ENCODE data around the gene KIAA1549. TPM values are rescaled to one million over a fixed set of nuclear protein-coding genes. Genes with fewer than 3 reads are reported as not detected.

The KIAA1549 gene
- total and polyA plus RNA-seq, 9 of the 15 experiments (the other 6 are each of a cell fraction or from before 2014, with no cell fraction given) = 0.01 to 0.29 (median 0.07) TPM

- H3K4me3 ChIP-seq = no peak overlapping the region
- no peak for ATAC-seq
- no peak overlapping the region for H2AFZ ChIP-seq (ENCODE audit: low read depth, low read length)
- H3K4me1 ChIP-seq (replicated peaks in 1 of 2; ENCODE audit: control insufficient read depth in 2 of 2, insufficient read depth in 2 of 2, low read length in 2 of 2) = 0 out of 5 replicates have a peak, but pooled peaks cover 0 to 5% of the 10 kb centered on the region in 2 experiments
- no peaks in the 10 kb centered on the region for H3K9me1 ChIP-seq (ENCODE audit: control insufficient read depth, insufficient read depth, low read length)
- ChIA-PET CTCF (ENCODE audit: low intra/inter-chr PET ratio) (no interaction called here), POLR2A (interaction anchor here (0.7 to 1.2 kb wide), 2 partner anchors 12 to 24 kb away, joined by 3 to 4 read pairs; no protein-coding TSS in a partner anchor)
- BruUV-seq (replicated peaks) = no TSS peak
- 10% methylated on average over 8 of the region's 8 CpGs for WGBS (ENCODE audit: insufficient coverage, low coverage, missing lambda C conversion rate)
- H3K36me3 ChIP-seq (ENCODE audit: control insufficient read depth, insufficient read depth, low read length) = no peaks in the 10 kb centered on the region
- no peak overlapping the region for H3K27ac ChIP-seq (ENCODE audit: extremely low read depth, low read depth, low read length)
- H3K9ac ChIP-seq (ENCODE audit: insufficient read depth in 1 of 2, low read depth in 2 of 2, low read length in 2 of 2) = no peak overlapping the region
- no peaks in the 10 kb centered on the region for H3K9me3 ChIP-seq (replicated peaks; ENCODE audit: control insufficient read depth, insufficient read depth, low read depth, low read length)
- no peak for TF ChIP-seq MAFG (tag; conservative IDR thresholded peaks at IDR 0.05)
- TF ChIP-seq ZFP30 (CRISPR knock-in tag; IDR thresholded peaks at IDR 0.05; ENCODE audit: borderline replicate concordance) = no peak
- TF ChIP-seq, protein P1, sequence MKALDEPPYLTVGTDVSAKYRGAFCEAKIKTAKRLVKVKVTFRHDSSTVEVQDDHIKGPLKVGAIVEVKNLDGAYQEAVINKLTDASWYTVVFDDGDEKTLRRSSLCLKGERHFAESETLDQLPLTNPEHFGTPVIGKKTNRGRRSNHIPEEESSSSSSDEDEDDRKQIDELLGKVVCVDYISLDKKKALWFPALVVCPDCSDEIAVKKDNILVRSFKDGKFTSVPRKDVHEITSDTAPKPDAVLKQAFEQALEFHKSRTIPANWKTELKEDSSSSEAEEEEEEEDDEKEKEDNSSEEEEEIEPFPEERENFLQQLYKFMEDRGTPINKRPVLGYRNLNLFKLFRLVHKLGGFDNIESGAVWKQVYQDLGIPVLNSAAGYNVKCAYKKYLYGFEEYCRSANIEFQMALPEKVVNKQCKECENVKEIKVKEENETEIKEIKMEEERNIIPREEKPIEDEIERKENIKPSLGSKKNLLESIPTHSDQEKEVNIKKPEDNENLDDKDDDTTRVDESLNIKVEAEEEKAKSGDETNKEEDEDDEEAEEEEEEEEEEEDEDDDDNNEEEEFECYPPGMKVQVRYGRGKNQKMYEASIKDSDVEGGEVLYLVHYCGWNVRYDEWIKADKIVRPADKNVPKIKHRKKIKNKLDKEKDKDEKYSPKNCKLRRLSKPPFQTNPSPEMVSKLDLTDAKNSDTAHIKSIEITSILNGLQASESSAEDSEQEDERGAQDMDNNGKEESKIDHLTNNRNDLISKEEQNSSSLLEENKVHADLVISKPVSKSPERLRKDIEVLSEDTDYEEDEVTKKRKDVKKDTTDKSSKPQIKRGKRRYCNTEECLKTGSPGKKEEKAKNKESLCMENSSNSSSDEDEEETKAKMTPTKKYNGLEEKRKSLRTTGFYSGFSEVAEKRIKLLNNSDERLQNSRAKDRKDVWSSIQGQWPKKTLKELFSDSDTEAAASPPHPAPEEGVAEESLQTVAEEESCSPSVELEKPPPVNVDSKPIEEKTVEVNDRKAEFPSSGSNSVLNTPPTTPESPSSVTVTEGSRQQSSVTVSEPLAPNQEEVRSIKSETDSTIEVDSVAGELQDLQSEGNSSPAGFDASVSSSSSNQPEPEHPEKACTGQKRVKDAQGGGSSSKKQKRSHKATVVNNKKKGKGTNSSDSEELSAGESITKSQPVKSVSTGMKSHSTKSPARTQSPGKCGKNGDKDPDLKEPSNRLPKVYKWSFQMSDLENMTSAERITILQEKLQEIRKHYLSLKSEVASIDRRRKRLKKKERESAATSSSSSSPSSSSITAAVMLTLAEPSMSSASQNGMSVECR (CRISPR knock-in tag; IDR thresholded peaks at IDR 0.05) = no peak
- no peak for TF ChIP-seq MYBL2 (IDR thresholded peaks at IDR 0.05; ENCODE audit: low read depth)
- TF ChIP-seq MYBL2 (CRISPR knock-in tag; IDR thresholded peaks at IDR 0.05; ENCODE audit: borderline replicate concordance) = no peak
- no peak for TF ChIP-seq RAD51 (IDR thresholded peaks at IDR 0.05; ENCODE audit: borderline replicate concordance, low read depth)
- intact Hi-C loops (cut with micrococcal nuclease) = no loop called here
- DNase-seq (ENCODE audit: extremely low read depth in 1 of 4, low spot score in 3 of 4) = no peak
- FAIRE-seq = no peak
- in situ Hi-C loops (cut with MboI) = no loop called here
- peaks cover 48 to 72% of the 10 kb centered on the region in 2 experiments for H3K27me3 ChIP-seq (ENCODE audit: control insufficient read depth in 2 of 2, insufficient read depth in 2 of 2, low read length in 2 of 2)
- no peaks in the 10 kb centered on the region for H3K79me2 ChIP-seq (ENCODE audit: control insufficient read depth, insufficient read depth, low read length)
- H4K20me1 ChIP-seq (replicated peaks; ENCODE audit: control insufficient read depth, insufficient read depth, low read length) = no peaks in the 10 kb centered on the region
- no peak overlapping the region for H3K4me2 ChIP-seq (ENCODE audit: insufficient read depth, low read length)
Measured at GRCh38 chr7:138934367-138934766, 46.8 kb downstream of the KIAA1549 start.
